ENCODE measurements around the gene GNA12. TPM values are rescaled to one million over a fixed set of nuclear protein-coding genes. Genes with fewer than 3 reads are reported as not detected.

The GNA12 gene
- total RNA-seq, 1 donor: 22.7 TPM

- Histone ChIP-seq H3K4me1 (ENCODE audit: insufficient read depth, low read length) (peaks cover 19% of the 10 kb centered on the region), H3K4me3 (ENCODE audit: low read length) (no peak overlapping the region), H3K9me3 (ENCODE audit: low read depth, low read length) (no peaks in the 10 kb centered on the region), H3K27me3 (ENCODE audit: insufficient read depth, low read length) (no peaks in the 10 kb centered on the region)
Observed at GRCh38 chr7:2873686-2874551, 29.8 kb upstream of the GNA12 start.

GRCh38 chr7:2873146-2873545 lies 29.0 kb upstream of the GNA12 start:
- no peaks in the 10 kb centered on the region for H3K9me3 ChIP-seq (ENCODE audit: low read depth, low read length)
- H3K4me3 ChIP-seq (ENCODE audit: low read length): no peak overlapping the region
- H3K27me3 ChIP-seq (ENCODE audit: insufficient read depth, low read length): no peaks in the 10 kb centered on the region

GRCh38 chr7:2872296-2872874 lies 28.3 kb upstream of the GNA12 start:
- Histone ChIP-seq H3K4me3 (ENCODE audit: low read length) (no peak overlapping the region), H3K4me1 (ENCODE audit: insufficient read depth, low read length) (peaks cover 13% of the 10 kb centered on the region), H3K9me3 (ENCODE audit: low read depth, low read length) (no peaks in the 10 kb centered on the region), H3K27me3 (ENCODE audit: insufficient read depth, low read length) (no peaks in the 10 kb centered on the region)

More at GRCh38 chr7:2873146-2873545, 29.0 kb upstream of the GNA12 start:
- H3K4me1 ChIP-seq (ENCODE audit: insufficient read depth, low read length): peaks cover 13% of the 10 kb centered on the region

GRCh38 chr7:2870471-2870931 lies 26.4 kb upstream of the GNA12 start:
- H3K4me3 ChIP-seq (ENCODE audit: low read length): no peak overlapping the region
- peaks cover 13% of the 10 kb centered on the region for H3K4me1 ChIP-seq (ENCODE audit: insufficient read depth, low read length)
- no peaks in the 10 kb centered on the region for H3K27me3 ChIP-seq (ENCODE audit: insufficient read depth, low read length)
- no peaks in the 10 kb centered on the region for H3K9me3 ChIP-seq (ENCODE audit: low read depth, low read length)

GRCh38 chr7:2869981-2870380 lies 25.9 kb upstream of the GNA12 start:
- Histone ChIP-seq H3K27me3 (ENCODE audit: insufficient read depth, low read length) (no peaks in the 10 kb centered on the region), H3K4me1 (ENCODE audit: insufficient read depth, low read length) (peaks cover 13% of the 10 kb centered on the region), H3K4me3 (ENCODE audit: low read length) (no peak overlapping the region), H3K9me3 (ENCODE audit: low read depth, low read length) (no peaks in the 10 kb centered on the region)

- H3K4me3 ChIP-seq (ENCODE audit: low read length): no peak overlapping the region
- H3K9me3 ChIP-seq (ENCODE audit: low read depth, low read length): no peaks in the 10 kb centered on the region
- no peaks in the 10 kb centered on the region for H3K27me3 ChIP-seq (ENCODE audit: insufficient read depth, low read length)
- peaks cover 41% of the 10 kb centered on the region for H3K4me1 ChIP-seq (ENCODE audit: insufficient read depth, low read length)
Observed at GRCh38 chr7:2866601-2867000, 22.5 kb upstream of the GNA12 start.

- Histone ChIP-seq H3K4me3 (ENCODE audit: low read length) (no peak overlapping the region), H3K27me3 (ENCODE audit: insufficient read depth, low read length) (no peaks in the 10 kb centered on the region), H3K4me1 (ENCODE audit: insufficient read depth, low read length) (peaks cover 30% of the 10 kb centered on the region), H3K9me3 (ENCODE audit: low read depth, low read length) (no peaks in the 10 kb centered on the region)
Observed at GRCh38 chr7:2864999-2865670, 21.0 kb upstream of the GNA12 start.

GRCh38 chr7:2864204-2864985 lies 20.3 kb upstream of the GNA12 start:
- H3K4me1 ChIP-seq (ENCODE audit: insufficient read depth, low read length): peaks cover 28% of the 10 kb centered on the region
- H3K27me3 ChIP-seq (ENCODE audit: insufficient read depth, low read length): no peaks in the 10 kb centered on the region
- H3K4me3 ChIP-seq (ENCODE audit: low read length): no peak overlapping the region
- no peaks in the 10 kb centered on the region for H3K9me3 ChIP-seq (ENCODE audit: low read depth, low read length)

- Histone ChIP-seq H3K4me1 (ENCODE audit: insufficient read depth, low read length) (peaks cover 28% of the 10 kb centered on the region), H3K9me3 (ENCODE audit: low read depth, low read length) (no peaks in the 10 kb centered on the region), H3K4me3 (ENCODE audit: low read length) (no peak overlapping the region), H3K27me3 (ENCODE audit: insufficient read depth, low read length) (no peaks in the 10 kb centered on the region)
Observed at GRCh38 chr7:2863461-2864066, 19.5 kb upstream of the GNA12 start.

- no peak overlapping the region for H3K4me3 ChIP-seq (ENCODE audit: low read length)
- H3K27me3 ChIP-seq (ENCODE audit: insufficient read depth, low read length): no peaks in the 10 kb centered on the region
- peaks cover 28% of the 10 kb centered on the region for H3K4me1 ChIP-seq (ENCODE audit: insufficient read depth, low read length)
- no peaks in the 10 kb centered on the region for H3K9me3 ChIP-seq (ENCODE audit: low read depth, low read length)
Observed at GRCh38 chr7:2862831-2863361, 18.8 kb upstream of the GNA12 start.

- no peaks in the 10 kb centered on the region for H3K9me3 ChIP-seq (ENCODE audit: low read depth, low read length)
- no peaks in the 10 kb centered on the region for H3K27me3 ChIP-seq (ENCODE audit: insufficient read depth, low read length)
- H3K4me1 ChIP-seq (ENCODE audit: insufficient read depth, low read length): peaks cover 28% of the 10 kb centered on the region
- H3K4me3 ChIP-seq (ENCODE audit: low read length): no peak overlapping the region
Observed at GRCh38 chr7:2861509-2861908, 17.4 kb upstream of the GNA12 start.

- Histone ChIP-seq H3K4me3 (ENCODE audit: low read length) (no peak overlapping the region), H3K4me1 (ENCODE audit: insufficient read depth, low read length) (peaks cover 28% of the 10 kb centered on the region), H3K27me3 (ENCODE audit: insufficient read depth, low read length) (no peaks in the 10 kb centered on the region), H3K9me3 (ENCODE audit: low read depth, low read length) (no peaks in the 10 kb centered on the region)
Observed at GRCh38 chr7:2860627-2861133, 16.6 kb upstream of the GNA12 start.

GRCh38 chr7:2859952-2860351 lies 15.8 kb upstream of the GNA12 start:
- Histone ChIP-seq H3K4me1 (ENCODE audit: insufficient read depth, low read length) (peaks cover 27% of the 10 kb centered on the region), H3K4me3 (ENCODE audit: low read length) (no peak overlapping the region), H3K27me3 (ENCODE audit: insufficient read depth, low read length) (no peaks in the 10 kb centered on the region), H3K9me3 (ENCODE audit: low read depth, low read length) (no peaks in the 10 kb centered on the region)

- H3K27me3 ChIP-seq (ENCODE audit: insufficient read depth, low read length): no peaks in the 10 kb centered on the region
- H3K9me3 ChIP-seq (ENCODE audit: low read depth, low read length): no peaks in the 10 kb centered on the region
- peaks cover 14% of the 10 kb centered on the region for H3K4me1 ChIP-seq (ENCODE audit: insufficient read depth, low read length)
- H3K4me3 ChIP-seq (ENCODE audit: low read length): no peak overlapping the region
Observed at GRCh38 chr7:2858621-2859020, 14.5 kb upstream of the GNA12 start.
